ENCODE measurements around the gene HEATR3.

The HEATR3 gene

DNA sequence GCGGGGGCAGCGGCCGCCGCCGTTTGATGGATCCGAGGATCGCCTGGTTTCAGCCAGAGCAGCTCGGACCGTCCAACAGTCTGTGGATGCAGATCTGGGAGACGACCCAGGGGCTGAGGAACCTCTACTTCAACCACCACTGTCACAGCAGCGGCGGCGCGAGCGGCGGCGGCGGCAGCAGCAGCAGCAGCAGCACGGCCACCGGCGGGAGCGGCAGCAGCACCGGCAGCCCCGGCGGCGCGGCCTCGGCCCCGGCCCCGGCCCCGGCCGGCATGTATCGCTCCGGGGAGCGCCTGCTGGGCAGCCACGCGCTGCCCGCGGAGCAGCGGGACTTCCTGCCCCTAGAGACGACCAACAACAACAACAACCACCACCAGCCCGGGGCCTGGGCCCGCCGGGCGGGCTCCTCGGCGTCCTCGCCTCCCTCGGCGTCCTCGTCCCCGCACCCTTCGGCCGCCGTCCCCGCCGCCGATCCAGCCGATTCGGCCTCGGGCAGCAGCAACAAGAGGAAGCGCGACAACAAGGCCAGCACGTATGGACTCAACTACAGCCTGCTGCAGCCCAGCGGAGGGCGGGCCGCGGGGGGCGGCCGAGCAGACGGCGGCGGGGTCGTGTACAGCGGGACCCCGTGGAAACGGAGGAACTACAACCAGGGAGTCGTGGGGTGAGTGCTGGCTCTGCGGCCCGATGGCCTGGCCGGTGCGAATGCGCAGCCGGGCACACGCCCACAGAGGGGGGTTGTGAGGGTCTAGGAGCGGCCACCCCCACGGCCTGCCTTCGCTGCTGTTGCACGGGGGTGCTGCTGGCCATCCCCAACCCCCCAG, 88.0 kb downstream of the HEATR3 start:
- DNase-seq, result no peak

DNA sequence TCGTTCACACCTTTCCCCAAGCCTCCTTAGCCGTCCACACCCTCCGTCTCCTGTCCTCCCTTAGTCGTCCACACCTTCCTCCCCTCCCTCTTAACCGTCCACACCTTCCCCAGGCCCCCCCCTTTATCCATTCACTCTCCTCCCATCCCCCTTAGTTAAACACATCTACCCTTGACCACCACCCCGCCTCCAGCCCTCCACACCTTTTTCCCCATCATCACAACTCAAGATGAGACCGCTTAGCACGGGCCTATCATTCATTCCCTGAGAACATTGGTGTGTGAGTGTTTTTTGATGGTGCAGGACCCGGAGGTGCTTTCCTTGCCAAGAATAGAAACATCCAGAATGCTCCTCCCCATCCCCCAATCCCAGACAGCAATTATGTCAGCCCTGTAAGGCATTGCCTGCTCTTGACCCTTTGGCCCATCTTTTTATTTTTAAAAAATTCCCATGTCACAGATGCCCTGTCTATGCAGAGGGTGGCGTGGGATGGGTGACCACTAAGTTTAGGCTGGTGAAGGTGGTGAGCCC, 88.7 kb downstream of the HEATR3 start:
- no peak for DNase-seq

DNA sequence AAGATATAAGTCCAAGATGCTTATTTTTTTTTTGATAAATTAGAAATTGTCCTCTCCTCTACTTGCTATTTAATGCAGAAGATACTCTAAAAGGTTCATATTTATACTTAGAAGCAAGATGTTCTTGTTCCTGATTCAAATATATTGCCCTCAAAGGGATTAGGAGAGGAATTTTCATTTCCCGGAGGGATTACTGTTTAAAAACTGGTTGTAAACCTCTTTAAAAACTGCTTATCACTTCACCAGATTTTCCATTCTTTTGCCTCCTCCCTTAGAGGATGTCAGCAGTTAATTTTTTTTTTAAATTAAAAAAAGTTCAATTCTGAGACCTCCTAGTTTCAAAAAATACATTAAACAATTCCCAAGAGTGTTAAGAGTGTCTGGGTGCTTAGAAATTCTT, 90.2 kb downstream of the HEATR3 start:
- no peak for DNase-seq

All from stimulated activated CD4-positive, alpha-beta T cell treated with anti-CD3 and anti-CD28 coated beads, Interleukin-4, amount 100 ng/mL, for 1 hour (primary cell).